Natural killer cell (primary cell): ENCODE results near the gene UBR7. TPM values are rescaled to one million over a fixed set of nuclear protein-coding genes. Genes with fewer than 3 reads are reported as not detected.

Experiments
- ATAC-seq, 3 donors: fragments of 150-1000 bp in 2 of 3; fragments of 200-7000 bp in 1 of 3; cut with Tn5 transposase; 1 replicate in 1 of 3; 2 replicates in 2 of 3; pipeline ENCODE4 v1.10.0; 2021; ENCODE audit warnings: mild to moderate bottlenecking in 2 of 3, moderate library complexity in 2 of 3
- DNase-seq, 2 donors: peaks; one replicate each; pipeline versions ENCODE4 v3.0.0 to v3.0.0-alpha.2; 2013 to 2021; ENCODE audit warnings: mixed read lengths in 1 of 2
- H3K27ac ChIP-seq: one replicate; pipeline ENCODE4 v1.5.1; 2013; ENCODE audit warnings: mild to moderate bottlenecking, low read length
- H3K27me3 ChIP-seq: one replicate; pipeline ENCODE4 v1.6.1; 2013; ENCODE audit warnings: low read length; ENCODE audit not compliant: control insufficient read depth, insufficient read depth
- H3K36me3 ChIP-seq: one replicate; pipeline ENCODE4 v1.6.1; 2013; ENCODE audit warnings: low read length; ENCODE audit not compliant: control insufficient read depth, insufficient read depth
- H3K4me1 ChIP-seq: one replicate; pipeline ENCODE4 v1.6.1; 2013; ENCODE audit warnings: low read length; ENCODE audit not compliant: control insufficient read depth, insufficient read depth
- H3K4me3 ChIP-seq: one replicate; pipeline ENCODE4 v1.5.1; 2013; ENCODE audit warnings: low read length
- H3K9me3 ChIP-seq: one replicate; pipeline ENCODE4 v1.6.1; 2013; ENCODE audit warnings: low read length; ENCODE audit not compliant: control insufficient read depth, insufficient read depth
- H3K27ac Mint-ChIP-seq, 2 donors: one replicate each; pipeline ENCODE4 v1.8.0; 2022; ENCODE audit warnings: mild to moderate bottlenecking in 2 of 2, mixed read lengths in 2 of 2, moderate library complexity in 1 of 2
- H3K27me3 Mint-ChIP-seq, 2 donors: one replicate each; pipeline ENCODE4 v1.8.0; 2022; ENCODE audit warnings: low read depth in 2 of 2, mixed read lengths in 2 of 2
- H3K36me3 Mint-ChIP-seq: one replicate; pipeline ENCODE4 v1.8.0; 2022; ENCODE audit warnings: mixed read lengths
- H3K4me1 Mint-ChIP-seq, 2 donors: one replicate each; pipeline ENCODE4 v1.8.0; 2022; ENCODE audit warnings: mixed read lengths in 2 of 2
- H3K4me3 Mint-ChIP-seq: one replicate; pipeline ENCODE4 v1.8.0; 2022; ENCODE audit warnings: mild to moderate bottlenecking, moderate library complexity, mixed read lengths
- H3K9me3 Mint-ChIP-seq, 2 donors: one replicate each; pipeline ENCODE4 v1.8.0; 2022; ENCODE audit warnings: mixed read lengths in 2 of 2
- whole genome bisulfite sequencing: methylation state at CpG from one replicate; pipeline ENCODE4 v1.1.7; 2013; ENCODE audit warnings: missing lambda C conversion rate; ENCODE audit not compliant: insufficient coverage; 5-methylcytosine and 5-hydroxymethylcytosine counted together
- intact Hi-C: fragments of 100-400 bp; cut with micrococcal nuclease; formaldehyde crosslinking; loops from one replicate; pipeline ENCODE4 v1.14.2; 2022
- total RNA-seq, 4 donors: library from RNA; stranded (reverse); fragments of 120-200 nt in 1 of 4; gene quantifications; one replicate each; pipeline versions ENCODE4 v1.2.3 to v1.2.4, GENCODE V29; 2013 to 2022
- TF ChIP-seq, protein P1 (sequence below): fragments of 200-600 bp; IDR thresholded peaks from one replicate; pipeline ENCODE4 v1.8.0; 2022; ENCODE audit warnings: antibody characterized with exemption

UBR7 gene
- total RNA-seq, 3 donors from 2014 or later (not counting 1 experiment from before 2014, with no cell fraction given): 17.0 to 23.4 (median 18.6) TPM

DNA sequence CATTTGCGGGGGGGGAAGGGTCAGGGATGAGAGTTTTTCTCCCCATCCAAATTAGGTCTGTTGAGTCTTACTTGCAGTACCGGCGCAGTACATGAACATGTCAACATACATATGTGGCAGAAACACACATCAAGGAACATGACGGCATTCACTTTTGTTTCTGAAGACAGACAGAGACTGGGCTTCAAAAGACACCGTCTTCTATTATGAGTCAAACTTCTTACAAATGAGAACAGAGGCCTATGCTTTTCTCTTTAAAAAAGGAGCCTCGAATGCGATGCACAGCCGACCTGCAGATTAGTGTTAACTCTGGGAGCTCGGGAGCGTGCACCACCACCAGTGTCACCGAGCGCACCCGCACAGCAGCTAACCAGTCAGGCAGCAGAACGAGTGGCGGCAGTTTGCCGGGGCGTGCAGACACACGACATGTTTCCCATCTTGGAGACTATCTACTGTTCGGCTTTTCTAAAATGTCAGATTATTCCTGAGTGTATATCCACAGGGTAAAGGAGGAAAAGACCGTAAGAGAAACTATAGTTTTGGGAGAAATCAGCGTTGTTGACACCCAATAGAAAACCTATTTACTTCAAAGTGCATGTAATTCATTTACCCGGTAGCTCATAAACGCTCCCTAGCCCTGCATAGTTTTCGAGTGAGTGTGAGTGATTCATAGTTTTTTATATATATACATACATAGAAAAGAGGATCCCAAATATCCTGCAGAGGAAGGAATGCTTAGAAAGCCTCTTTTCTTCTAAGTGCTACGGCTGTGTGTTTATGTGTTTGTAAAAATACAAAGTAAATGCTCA is 33.0 kb downstream of the UBR7 start:
- no peak overlapping the region for H3K27ac ChIP-seq
- H3K4me3 ChIP-seq: no peak overlapping the region
- intact Hi-C loops: no loop called here
- Mint-ChIP-seq H3K27me3 (no peaks in the 10 kb centered on the region), H3K4me1 (no peaks in the 10 kb centered on the region), H3K9me3 (no peaks in the 10 kb centered on the region), H3K36me3 (peaks cover 7% of the 10 kb centered on the region), H3K4me3 (no peak overlapping the region), H3K27ac (no peak overlapping the region)
- WGBS: 96% methylated on average over 20 of the region's 25 CpGs
- H3K36me3 ChIP-seq: peaks cover 38% of the 10 kb centered on the region
- TF ChIP-seq, protein P1, sequence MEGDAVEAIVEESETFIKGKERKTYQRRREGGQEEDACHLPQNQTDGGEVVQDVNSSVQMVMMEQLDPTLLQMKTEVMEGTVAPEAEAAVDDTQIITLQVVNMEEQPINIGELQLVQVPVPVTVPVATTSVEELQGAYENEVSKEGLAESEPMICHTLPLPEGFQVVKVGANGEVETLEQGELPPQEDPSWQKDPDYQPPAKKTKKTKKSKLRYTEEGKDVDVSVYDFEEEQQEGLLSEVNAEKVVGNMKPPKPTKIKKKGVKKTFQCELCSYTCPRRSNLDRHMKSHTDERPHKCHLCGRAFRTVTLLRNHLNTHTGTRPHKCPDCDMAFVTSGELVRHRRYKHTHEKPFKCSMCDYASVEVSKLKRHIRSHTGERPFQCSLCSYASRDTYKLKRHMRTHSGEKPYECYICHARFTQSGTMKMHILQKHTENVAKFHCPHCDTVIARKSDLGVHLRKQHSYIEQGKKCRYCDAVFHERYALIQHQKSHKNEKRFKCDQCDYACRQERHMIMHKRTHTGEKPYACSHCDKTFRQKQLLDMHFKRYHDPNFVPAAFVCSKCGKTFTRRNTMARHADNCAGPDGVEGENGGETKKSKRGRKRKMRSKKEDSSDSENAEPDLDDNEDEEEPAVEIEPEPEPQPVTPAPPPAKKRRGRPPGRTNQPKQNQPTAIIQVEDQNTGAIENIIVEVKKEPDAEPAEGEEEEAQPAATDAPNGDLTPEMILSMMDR: no peak
- H3K4me1 ChIP-seq: no peaks in the 10 kb centered on the region
- ATAC-seq (no peak), DNase-seq (no peak)
- no peaks in the 10 kb centered on the region for H3K27me3 ChIP-seq
- H3K9me3 ChIP-seq: no peaks in the 10 kb centered on the region

DNA sequence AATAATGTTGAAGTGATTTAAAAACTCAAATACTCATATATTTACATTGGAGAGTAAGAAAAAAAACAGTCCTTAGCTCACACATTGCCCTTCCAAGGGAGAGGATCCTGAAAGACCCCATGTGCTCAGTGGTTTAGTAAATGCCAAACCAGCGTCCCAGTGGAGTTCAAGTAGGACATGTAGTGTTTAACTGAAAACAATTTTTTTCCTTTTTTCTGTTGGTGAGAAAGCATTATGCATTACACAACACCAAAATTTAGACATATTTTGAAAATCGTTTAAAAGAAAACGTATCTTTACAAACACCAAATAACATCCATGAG is 33.6 kb downstream of the UBR7 start:
- Mint-ChIP-seq H3K27ac (no peak overlapping the region), H3K36me3 (peaks cover 7% of the 10 kb centered on the region), H3K4me1 (peaks cover 0 to 4% of the 10 kb centered on the region in 2 donors), H3K4me3 (no peak overlapping the region), H3K27me3 (no peaks in the 10 kb centered on the region), H3K9me3 (no peaks in the 10 kb centered on the region)
- Histone ChIP-seq H3K4me3 (no peak overlapping the region), H3K4me1 (no peaks in the 10 kb centered on the region), H3K27me3 (no peaks in the 10 kb centered on the region), H3K36me3 (peaks cover 44% of the 10 kb centered on the region), H3K27ac (no peak overlapping the region), H3K9me3 (no peaks in the 10 kb centered on the region)
- intact Hi-C loops: no loop called here
- no peak for DNase-seq
- TF ChIP-seq, protein P1: no peak
- 98% methylated on average over 3 of the region's 3 CpGs for WGBS
- no peak for ATAC-seq

DNA sequence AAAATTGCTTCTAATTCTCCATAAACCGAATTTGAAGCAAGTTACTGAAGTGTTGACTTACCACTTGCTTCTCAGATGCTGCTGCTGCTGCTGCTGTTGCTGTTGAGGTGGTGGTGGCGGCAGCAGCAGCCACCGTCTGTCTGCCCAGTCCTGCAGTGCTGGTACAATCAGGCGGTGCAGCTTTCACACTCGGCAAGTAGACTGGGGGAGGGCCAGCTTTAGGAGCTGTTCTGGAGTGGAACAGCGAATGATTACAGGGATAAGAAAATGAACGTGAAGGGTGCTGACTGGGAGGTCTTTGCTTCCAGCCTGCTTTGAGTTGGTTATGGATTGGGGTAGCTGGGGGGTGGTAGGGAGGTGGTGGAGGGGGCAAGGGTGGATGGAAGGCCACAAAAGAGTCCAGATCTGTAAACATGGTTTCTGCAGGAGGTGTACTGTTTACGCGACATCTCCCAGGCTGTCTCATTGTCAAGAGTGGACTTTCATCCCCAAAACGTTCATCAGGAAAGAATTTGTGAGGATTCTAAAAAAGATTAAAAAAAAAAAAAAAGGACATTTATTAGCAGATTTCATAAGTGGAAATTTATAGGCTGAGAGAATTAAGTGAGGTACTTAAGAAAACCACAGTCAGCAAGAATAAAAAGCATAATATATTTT is 38.8 kb downstream of the UBR7 start:
- Histone ChIP-seq H3K4me3 (no peak overlapping the region), H3K4me1 (no peaks in the 10 kb centered on the region), H3K27ac (no peak overlapping the region), H3K36me3 (peaks cover 68% of the 10 kb centered on the region), H3K9me3 (no peaks in the 10 kb centered on the region), H3K27me3 (no peaks in the 10 kb centered on the region)
- ATAC-seq: no peak
- peak overlapping the region in 1 of 2 donors; percentile 29 for H3K27ac Mint-ChIP-seq
- WGBS: 96% methylated on average over 10 of the region's 10 CpGs
- peaks cover 0 to 5% of the 10 kb centered on the region in 2 donors for H3K4me1 Mint-ChIP-seq
- no peaks in the 10 kb centered on the region for H3K27me3 Mint-ChIP-seq
- H3K9me3 Mint-ChIP-seq: no peaks in the 10 kb centered on the region
- intact Hi-C loops: no loop called here
- no peak overlapping the region for H3K4me3 Mint-ChIP-seq
- TF ChIP-seq, protein P1: no peak
- H3K36me3 Mint-ChIP-seq: peaks cover 17% of the 10 kb centered on the region
- no peak for DNase-seq
